ENCODE measurements around the gene THAP3. TPM values are rescaled to one million over a fixed set of nuclear protein-coding genes. Genes with fewer than 3 reads are reported as not detected.

Gene THAP3
- total RNA-seq, 3 donors from 2014 or later: 20.3 to 28.2 (median 28.1) TPM

GRCh38 chr1:6648556-6648955, 23.9 kb downstream of the THAP3 start:
- no peaks in the 10 kb centered on the region for H3K9me3 ChIP-seq
- no peak for DNase-seq (ENCODE audit: low spot score in 2 of 2)
- no peaks in the 10 kb centered on the region for H3K27me3 ChIP-seq
- intact Hi-C loops (cut with DNase I; ENCODE audit: low total_unique reads): loop anchor here (10.0 kb wide), 1 partner anchor 154 kb away; the partner anchor contains the start of gene PLEKHG5
- H3K36me3 ChIP-seq: no peaks in the 10 kb centered on the region
- no peak overlapping the region for H3K4me3 ChIP-seq
- TF ChIP-seq CTCF (IDR thresholded peaks at IDR 0.05) (no peak), POLR2A (IDR thresholded peaks at IDR 0.05) (no peak), POLR2AphosphoS5 (IDR thresholded peaks at IDR 0.05) (no peak)
- H3K27ac ChIP-seq: no peak overlapping the region
- no peaks in the 10 kb centered on the region for H3K4me1 ChIP-seq

DNA sequence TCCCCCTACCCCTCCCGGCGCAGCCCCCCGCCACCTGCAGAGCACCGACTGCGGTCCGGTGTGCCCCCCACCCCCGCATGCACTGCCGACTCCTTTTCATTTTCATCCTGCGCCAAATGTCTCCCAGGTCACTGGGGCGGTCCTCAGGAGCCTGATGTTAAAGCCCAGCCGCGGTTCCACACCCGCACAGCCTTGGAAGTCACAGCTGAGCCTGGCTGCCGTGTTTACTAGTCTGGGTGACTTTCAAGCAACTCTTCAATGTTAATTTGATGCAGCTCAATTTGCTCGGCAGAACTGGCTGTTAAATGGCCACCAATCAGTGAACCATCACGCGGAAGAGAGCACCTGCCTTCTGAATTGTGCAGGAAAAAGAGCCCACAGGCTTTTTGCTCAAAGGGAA, 27.2 kb downstream of the THAP3 start:
- no peak for DNase-seq (ENCODE audit: low spot score in 2 of 2)
- intact Hi-C loops (cut with DNase I; ENCODE audit: low total_unique reads): no loop called here
- no peaks in the 10 kb centered on the region for H3K9me3 ChIP-seq
- H3K4me1 ChIP-seq: no peaks in the 10 kb centered on the region
- H3K36me3 ChIP-seq: no peaks in the 10 kb centered on the region
- H3K4me3 ChIP-seq: no peak overlapping the region
- H3K27ac ChIP-seq: no peak overlapping the region
- TF ChIP-seq POLR2AphosphoS5 (IDR thresholded peaks at IDR 0.05): no peak
- no peaks in the 10 kb centered on the region for H3K27me3 ChIP-seq

DNA sequence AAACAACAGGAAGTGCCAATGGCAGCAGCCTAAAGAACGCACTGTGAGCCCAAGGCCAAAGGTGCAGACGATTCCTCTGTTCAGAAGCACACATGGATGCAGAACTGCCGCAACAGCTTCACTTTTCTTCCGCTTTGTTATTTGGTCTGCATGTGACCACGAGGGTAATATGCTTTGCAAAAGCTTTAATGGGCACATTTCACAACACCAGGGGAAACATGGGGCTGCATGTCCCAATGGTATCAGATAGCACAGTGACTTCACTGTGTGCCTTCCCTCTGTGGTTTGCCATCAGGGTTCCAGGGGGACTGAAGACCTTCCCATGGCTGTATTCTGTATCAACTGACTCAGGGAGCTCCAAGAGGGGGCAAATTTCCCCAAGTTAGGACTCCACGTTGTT, 28.3 kb downstream of the THAP3 start:
- Histone ChIP-seq H3K4me3 (no peak overlapping the region), H3K9me3 (no peaks in the 10 kb centered on the region), H3K36me3 (no peaks in the 10 kb centered on the region), H3K4me1 (no peaks in the 10 kb centered on the region), H3K27ac (no peak overlapping the region), H3K27me3 (no peaks in the 10 kb centered on the region)
- TF ChIP-seq CTCF (IDR thresholded peaks at IDR 0.05) (no peak), POLR2A (IDR thresholded peaks at IDR 0.05) (no peak), POLR2AphosphoS5 (IDR thresholded peaks at IDR 0.05) (no peak)
- intact Hi-C loops (cut with DNase I; ENCODE audit: low total_unique reads): no loop called here
- DNase-seq (ENCODE audit: low spot score in 2 of 2): no peak

- no peak overlapping the region for H3K27ac ChIP-seq
- H3K4me3 ChIP-seq: no peak overlapping the region
- DNase-seq (ENCODE audit: low spot score in 2 of 2): no peak
- no peaks in the 10 kb centered on the region for H3K9me3 ChIP-seq
- intact Hi-C loops (cut with DNase I; ENCODE audit: low total_unique reads): no loop called here
- H3K27me3 ChIP-seq: no peaks in the 10 kb centered on the region
- H3K36me3 ChIP-seq: no peaks in the 10 kb centered on the region
- no peak for TF ChIP-seq POLR2A (IDR thresholded peaks at IDR 0.05)
- no peaks in the 10 kb centered on the region for H3K4me1 ChIP-seq
Measured at GRCh38 chr1:6653436-6654290, 29.0 kb downstream of the THAP3 start.

DNA sequence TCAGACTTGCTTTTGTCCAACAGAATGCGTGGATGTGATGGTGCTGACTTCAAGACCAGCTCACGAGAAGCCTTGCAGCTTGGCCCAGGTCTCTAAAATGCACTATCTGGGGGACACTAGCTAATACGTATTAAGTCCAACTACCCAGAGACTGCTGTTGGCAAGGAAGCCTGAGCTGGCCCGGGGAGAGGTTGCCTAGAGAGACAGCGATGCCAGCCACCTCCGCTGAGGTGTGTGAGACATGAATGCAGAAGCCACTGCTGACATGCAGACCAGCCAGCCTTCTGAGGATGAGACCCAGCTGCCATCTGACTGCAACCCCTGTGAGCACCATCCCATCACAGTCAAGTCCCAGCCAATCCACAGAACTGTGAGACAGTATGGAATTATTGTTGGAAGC, 32.5 kb downstream of the THAP3 start:
- Histone ChIP-seq H3K4me3 (no peak overlapping the region), H3K27ac (no peak overlapping the region), H3K36me3 (no peaks in the 10 kb centered on the region), H3K27me3 (no peaks in the 10 kb centered on the region), H3K9me3 (no peaks in the 10 kb centered on the region), H3K4me1 (no peaks in the 10 kb centered on the region)
- no peak for DNase-seq (ENCODE audit: low spot score in 2 of 2)
- intact Hi-C loops (cut with DNase I; ENCODE audit: low total_unique reads): no loop called here
- no peak for TF ChIP-seq POLR2A (IDR thresholded peaks at IDR 0.05)
- TF ChIP-seq CTCF (IDR thresholded peaks at IDR 0.05): no peak
- no peak for TF ChIP-seq POLR2AphosphoS5 (IDR thresholded peaks at IDR 0.05)

- Histone ChIP-seq H3K4me3 (no peak overlapping the region), H3K27ac (no peak overlapping the region), H3K27me3 (no peaks in the 10 kb centered on the region), H3K9me3 (no peaks in the 10 kb centered on the region), H3K36me3 (no peaks in the 10 kb centered on the region), H3K4me1 (no peaks in the 10 kb centered on the region)
- DNase-seq (ENCODE audit: low spot score in 2 of 2): no peak
- intact Hi-C loops (cut with DNase I; ENCODE audit: low total_unique reads): no loop called here
- no peak for TF ChIP-seq POLR2AphosphoS5 (IDR thresholded peaks at IDR 0.05)
- TF ChIP-seq POLR2A (IDR thresholded peaks at IDR 0.05): no peak
- no peak for TF ChIP-seq CTCF (IDR thresholded peaks at IDR 0.05)
Measured at GRCh38 chr1:6658359-6659060, 33.8 kb downstream of the THAP3 start.
